ENCODE results near the gene KCTD3.

- TF ChIP-seq CTCF (IDR thresholded peaks at IDR 0.05; ENCODE audit: insufficient read depth, low read length) (no peak), REST (IDR thresholded peaks at IDR 0.05; ENCODE audit: insufficient replicate concordance, low read depth) (no peak)
Measured at GRCh38 chr1:215545096-215545495, 22.0 kb upstream of the KCTD3 start.

All from HL-60 (cell line).